ENCODE measurements around the gene PTPN6. TPM values are rescaled to one million over a fixed set of nuclear protein-coding genes. Genes with fewer than 3 reads are reported as not detected.

PTPN6 gene
- total RNA-seq, 2 donors from 2014 or later: 40.0 to 43.9 TPM

DNA sequence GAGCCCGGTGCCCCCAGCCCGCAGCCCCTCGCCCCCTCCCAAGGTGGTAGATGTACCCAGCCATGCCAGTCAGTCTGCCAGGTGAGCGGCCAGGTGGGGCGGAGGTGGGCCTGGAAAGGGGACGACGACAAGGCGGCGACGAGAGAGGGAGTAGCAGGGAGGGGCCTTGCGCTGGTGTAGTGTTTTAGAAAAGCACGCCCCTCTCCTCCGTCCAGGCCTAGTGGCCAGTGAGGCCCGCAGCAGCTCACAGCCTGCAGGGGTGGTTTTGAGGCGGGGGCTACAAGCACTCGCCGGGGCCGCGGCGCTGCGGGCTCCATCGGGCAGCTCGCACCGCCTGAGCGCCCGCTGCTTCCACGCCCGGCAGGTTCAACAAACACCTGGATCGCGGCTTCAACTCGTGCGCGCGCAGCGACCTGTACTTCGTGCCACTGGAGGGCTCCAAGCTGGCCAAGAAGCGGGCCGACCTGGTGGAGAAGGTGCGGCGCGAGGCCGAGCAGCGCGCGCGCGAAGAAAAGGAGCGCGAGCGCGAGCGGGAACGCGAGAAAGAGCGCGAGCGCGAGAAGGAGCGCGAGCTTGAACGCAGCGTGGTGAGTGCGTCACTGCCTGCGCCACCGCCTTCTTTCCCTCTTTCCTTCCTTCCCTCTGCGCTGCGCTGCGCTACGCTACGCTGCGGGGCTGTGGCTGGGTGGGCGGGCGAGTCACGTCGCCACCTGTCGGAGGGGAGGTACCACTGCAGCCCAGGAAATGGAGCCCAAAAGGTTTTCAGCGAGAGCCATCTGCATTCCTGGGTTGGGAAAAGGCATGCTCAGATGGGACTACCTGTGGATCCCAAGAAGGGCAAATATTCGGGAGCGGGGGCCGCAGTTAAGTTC is 13.4 kb upstream of the PTPN6 start:
- intact Hi-C loops (cut with DNase I, micrococcal nuclease): no loop called here
- peak; percentile 92 to 94 for DNase-seq
- ATAC-seq: peak; percentile 87

DNA sequence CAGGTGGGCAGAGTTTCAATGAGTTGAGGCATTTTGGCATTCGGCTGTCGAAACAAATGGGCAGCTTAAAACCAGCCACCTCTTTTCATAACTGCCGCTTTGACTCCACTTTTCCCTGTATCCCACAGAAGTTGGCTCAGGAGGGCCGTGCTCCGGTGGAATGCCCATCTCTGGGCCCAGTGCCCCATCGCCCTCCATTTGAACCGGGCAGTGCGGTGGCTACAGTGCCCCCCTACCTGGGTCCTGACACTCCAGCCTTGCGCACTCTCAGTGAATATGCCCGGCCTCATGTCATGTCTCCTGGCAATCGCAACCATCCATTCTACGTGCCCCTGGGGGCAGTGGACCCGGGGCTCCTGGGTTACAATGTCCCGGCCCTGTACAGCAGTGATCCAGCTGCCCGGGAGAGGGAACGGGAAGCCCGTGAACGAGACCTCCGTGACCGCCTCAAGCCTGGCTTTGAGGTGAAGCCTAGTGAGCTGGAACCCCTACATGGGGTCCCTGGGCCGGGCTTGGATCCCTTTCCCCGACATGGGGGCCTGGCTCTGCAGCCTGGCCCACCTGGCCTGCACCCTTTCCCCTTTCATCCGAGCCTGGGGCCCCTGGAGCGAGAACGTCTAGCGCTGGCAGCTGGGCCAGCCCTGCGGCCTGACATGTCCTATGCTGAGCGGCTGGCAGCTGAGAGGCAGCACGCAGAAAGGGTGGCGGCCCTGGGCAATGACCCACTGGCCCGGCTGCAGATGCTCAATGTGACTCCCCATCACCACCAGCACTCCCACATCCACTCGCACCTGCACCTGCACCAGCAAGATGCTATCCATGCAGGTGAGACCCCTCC is 12.6 kb upstream of the PTPN6 start:
- ATAC-seq (no peak), DNase-seq (no peak)
- intact Hi-C loops (cut with DNase I, micrococcal nuclease): no loop called here

DNA sequence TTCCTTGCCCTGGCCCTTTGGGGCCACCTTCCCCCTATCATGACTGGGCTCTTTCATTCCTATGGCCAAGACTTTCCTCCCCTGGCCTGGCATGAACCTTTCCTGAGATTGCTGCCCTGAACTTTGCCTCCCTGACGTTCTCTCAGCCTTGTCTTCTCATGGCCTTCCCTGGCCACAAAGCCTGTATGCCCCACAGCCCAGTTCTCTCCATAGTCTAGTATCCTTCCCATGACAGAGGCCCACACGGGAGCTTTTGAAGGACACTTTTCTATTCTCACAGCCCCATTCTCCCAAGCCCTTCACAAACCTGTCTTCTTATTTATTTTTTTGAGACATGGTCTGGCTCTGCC is 12.0 kb upstream of the PTPN6 start:
- intact Hi-C loops (cut with DNase I, micrococcal nuclease): no loop called here
- no peak for DNase-seq
- ATAC-seq: no peak

DNA sequence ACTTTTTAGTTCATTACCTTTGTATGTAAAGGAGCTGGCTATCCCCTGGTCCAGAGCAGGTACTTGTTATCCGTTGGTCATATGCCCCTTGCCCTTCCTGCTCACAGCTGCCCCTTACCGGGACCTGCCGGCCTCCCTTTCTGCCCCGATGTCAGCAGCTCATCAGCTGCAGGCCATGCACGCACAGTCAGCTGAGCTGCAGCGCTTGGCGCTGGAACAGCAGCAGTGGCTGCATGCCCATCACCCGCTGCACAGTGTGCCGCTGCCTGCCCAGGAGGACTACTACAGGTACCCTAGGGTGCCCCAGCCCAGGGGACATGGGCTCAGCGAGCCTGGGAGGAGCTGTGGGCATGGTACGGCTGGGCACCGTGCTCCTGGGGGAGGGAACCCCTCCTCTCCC is 9.9 kb upstream of the PTPN6 start:
- intact Hi-C loops (cut with DNase I, micrococcal nuclease): no loop called here
- DNase-seq: peak in 1 of 2 donors; percentile 19

DNA sequence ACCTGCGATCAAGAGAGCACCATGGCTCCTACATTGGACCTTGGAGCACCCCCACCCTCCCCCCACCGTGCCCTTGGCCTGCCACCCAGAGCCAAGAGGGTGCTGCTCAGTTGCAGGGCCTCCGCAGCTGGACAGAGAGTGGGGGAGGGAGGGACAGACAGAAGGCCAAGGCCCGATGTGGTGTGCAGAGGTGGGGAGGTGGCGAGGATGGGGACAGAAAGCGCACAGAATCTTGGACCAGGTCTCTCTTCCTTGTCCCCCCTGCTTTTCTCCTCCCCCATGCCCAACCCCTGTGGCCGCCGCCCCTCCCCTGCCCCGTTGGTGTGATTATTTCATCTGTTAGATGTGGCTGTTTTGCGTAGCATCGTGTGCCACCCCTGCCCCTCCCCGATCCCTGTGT is 9.4 kb upstream of the PTPN6 start:
- ATAC-seq (no peak), DNase-seq (peak in 1 of 2 donors; percentile 18)
- intact Hi-C loops (cut with DNase I, micrococcal nuclease): no loop called here

More for the DNA sequence above, 9.9 kb upstream of the PTPN6 start:
- no peak for ATAC-seq

DNA sequence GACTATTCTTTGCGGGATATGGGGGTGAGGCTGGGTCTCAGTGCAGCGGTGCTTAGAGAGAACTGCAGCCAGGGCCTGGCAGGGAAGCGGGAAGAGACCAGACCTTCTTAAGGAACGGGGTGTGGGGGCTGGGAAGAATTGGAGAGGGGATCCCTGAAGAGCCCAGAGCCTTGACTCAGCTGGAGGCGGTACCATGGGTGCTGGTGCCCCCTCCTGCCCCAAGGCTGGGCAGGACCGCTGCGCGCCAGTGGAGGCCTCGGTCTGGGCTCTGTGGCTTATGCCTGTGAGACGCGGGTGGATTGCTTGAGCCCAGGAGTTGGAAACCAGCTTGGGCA is 8.9 kb upstream of the PTPN6 start:
- DNase-seq: no peak
- intact Hi-C loops (cut with DNase I, micrococcal nuclease): no loop called here
- no peak for ATAC-seq

DNA sequence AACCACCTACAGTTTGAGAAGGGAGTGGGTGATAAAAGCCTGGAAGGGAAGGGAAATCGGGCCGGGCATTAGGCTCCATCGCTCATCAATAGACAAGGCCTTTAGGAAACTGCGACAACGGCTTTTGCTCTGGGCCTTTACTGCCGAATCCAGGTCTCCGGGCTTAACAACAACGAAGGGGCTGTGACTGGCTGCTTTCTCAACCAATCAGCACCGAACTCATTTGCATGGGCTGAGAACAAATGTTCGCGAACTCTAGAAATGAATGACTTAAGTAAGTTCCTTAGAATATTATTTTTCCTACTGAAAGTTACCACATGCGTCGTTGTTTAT is 7.8 kb upstream of the PTPN6 start:
- intact Hi-C loops (cut with DNase I, micrococcal nuclease): no loop called here
- ATAC-seq: peak; percentile 41
- peak; percentile 77 to 90 for DNase-seq

DNA sequence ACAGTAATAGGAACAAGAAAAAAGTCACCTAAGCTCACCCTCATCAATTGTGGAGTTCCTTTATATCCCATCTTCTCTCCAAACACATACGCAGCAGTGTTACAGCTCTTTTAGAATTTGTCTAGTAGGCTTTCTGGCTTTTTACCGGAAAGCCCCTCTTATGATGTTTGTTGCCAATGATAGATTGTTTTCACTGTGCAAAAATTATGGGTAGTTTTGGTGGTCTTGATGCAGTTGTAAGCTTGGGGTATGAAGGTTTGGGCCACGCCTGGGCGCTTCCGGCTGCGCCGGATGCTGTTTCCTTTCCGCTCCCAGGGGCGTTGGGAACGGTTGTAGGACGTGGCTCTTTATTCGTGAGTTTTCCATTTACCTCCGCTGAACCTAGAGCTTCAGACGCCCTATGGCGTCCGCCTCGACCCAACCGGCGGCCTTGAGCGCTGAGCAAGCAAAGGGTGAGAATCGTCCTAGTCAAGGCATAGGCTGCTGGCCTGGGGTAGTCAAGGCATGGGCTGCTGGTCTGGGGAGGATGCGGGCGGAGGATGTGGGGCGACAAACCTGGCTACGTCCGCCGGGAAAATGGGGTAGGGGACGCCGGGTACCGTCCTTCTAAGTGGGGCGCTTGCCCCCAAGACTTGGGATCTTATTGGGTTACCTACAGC is 7.3 kb upstream of the PTPN6 start, which contains the start of the genes C12orf57 and RNU7-1:
Gene C12orf57 (plus strand): TSS at position 301 of the 659 bp plus-strand sequence. CDS start 100 bp downstream, at position 401.
Gene RNU7-1 (plus strand): TSS at position 95 of the 659 bp plus-strand sequence.
- DNase-seq (peak; percentile 80), ATAC-seq (peak; percentile 44)
- intact Hi-C loops (cut with DNase I, micrococcal nuclease): no loop called here

DNA sequence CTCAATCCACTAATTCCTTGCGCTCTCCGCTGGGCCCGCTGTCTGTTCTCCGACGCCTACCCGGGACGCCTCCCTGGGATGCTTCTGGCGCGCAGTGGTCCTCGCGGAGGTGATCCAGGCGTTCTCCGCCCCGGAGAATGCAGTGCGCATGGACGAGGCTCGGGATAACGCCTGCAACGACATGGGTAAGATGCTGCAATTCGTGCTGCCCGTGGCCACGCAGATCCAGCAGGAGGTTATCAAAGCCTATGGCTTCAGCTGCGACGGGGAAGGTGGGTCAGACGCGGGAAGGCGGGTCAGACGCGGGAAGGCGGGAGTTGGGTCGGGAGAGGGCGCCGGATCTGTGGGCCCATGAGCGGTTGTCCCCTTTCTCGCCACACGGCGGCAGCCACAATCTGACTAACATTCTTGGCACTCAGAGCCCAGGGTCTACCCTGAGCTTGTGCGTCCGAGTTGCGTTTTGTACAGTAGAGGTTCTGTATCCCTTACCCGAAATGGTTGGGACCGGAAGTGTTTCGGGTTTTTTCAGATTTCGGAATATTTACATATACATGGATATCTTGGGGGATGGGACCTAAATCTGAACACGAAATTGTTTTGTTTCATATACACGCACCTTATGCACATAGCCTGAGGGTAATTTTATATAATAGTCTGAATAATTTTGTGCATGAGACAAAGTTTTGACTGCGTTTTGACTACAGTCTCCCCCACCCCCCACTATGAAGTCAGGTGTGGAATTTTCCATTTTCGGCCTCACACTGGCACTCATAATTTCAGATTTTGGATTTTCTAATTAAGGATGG is 6.6 kb upstream of the PTPN6 start:
- intact Hi-C loops (cut with DNase I, micrococcal nuclease): no loop called here

DNA sequence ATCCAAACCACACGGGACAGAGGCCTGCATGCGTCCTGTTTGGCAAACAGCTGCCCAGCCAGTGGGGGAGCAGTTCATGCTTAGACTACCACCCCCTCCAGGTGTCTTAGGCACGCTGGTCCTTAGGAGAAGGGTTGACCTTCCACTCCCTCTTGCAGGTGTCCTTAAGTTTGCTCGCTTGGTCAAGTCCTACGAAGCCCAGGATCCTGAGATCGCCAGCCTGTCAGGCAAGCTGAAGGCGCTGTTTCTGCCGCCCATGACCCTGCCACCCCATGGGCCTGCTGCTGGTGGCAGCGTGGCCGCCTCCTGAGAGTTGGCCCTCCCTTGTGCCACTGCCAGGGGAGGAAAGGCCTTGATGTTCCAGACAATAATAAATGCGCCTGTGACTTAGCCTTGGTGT is 5.5 kb upstream of the PTPN6 start:
- no peak for ATAC-seq
- intact Hi-C loops (cut with DNase I, micrococcal nuclease): no loop called here
- DNase-seq: no peak

More for the DNA sequence above, 6.6 kb upstream of the PTPN6 start:
- DNase-seq (peak; percentile 95), ATAC-seq (peak; percentile 56)

DNA sequence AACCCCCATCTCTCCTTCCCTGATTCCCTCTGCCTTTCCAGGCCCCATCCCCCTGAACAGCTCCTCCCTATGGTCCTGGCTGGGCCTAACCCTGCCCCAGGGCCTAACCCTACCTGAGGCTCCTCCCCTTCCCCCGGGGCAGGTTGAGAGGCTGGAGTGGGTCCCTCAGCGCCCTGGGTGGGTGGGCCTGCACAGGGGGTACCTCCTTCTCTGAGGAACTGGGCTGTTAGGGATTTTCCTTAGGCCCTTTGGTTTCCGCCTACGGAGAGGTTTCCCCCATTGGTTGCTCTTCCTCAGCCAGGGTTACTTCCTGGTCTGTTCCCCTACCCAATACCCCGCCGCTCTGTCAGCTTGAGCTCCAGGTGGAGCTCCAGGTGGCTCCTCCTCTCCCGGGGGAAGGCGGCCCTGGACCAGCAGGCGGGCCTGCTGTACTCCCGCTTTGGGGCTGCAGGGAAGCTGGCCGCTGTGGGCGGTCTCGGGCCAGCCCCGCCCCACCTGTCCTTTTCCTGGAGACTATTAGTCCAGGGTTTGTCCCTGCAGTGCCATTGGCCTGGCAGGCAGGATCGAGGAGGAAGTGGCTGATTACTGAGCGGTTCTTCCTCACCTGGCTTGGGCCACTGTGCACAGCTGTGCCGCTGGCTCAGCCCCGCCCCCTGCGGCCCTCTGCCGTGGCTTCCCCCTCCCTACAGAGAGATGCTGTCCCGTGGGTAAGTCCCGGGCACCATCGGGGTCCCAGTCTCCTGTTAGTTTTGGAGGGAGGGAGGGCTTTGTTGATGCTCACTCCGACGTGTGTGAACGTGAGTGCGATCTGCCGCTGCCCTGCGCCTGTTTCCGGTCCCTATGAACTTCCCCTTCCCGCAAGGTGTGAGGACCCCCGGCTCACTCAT is 4.9 kb upstream of the PTPN6 start:
- ATAC-seq (peak; percentile 73), DNase-seq (peak; percentile 92 to 96)
- intact Hi-C loops (cut with DNase I, micrococcal nuclease): no loop called here

DNA sequence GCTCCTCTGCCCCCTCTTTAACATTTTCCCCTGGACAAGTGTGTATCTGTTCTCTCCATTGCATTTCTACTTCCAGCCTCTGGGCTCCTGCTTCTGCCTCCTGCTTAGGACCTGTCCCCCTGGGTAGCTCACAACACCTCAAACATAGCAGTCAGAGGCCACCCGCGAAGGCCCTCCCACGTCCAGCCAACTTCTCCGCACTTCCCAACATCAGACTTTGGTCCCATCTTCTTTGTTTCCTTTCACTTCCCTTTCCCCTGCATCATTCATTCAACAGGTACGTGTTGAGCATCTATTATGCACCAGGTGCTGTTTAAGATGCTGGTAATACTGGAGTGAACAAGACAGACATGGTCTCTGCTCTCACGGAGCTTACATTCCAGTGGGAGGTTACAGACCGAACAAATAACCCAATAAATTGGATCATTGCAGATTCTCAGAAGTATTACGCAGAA is 4.2 kb upstream of the PTPN6 start:
- intact Hi-C loops (cut with DNase I, micrococcal nuclease): no loop called here
- no peak for DNase-seq
- ATAC-seq: no peak

DNA sequence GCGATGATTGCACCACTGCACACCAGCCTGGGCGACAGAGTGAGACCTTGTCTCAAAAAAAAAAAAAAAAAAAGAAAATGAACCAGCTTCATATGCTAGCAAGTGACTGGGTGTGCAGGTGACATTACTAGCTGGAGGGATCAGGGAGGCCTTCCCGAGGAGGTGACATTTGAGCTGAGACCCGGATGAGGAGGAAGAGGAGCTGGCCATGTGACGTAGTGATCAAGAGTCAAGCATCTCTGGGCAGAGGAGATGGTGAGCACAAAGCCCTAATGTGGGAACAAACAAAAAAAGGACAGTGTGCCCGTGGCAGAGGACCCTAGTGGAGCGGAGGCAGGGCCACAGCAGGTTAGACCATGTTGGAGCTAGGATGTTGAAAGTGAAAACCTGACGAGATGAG is 3.5 kb upstream of the PTPN6 start:
- intact Hi-C loops (cut with DNase I, micrococcal nuclease): no loop called here
- ATAC-seq (no peak), DNase-seq (no peak)

DNA sequence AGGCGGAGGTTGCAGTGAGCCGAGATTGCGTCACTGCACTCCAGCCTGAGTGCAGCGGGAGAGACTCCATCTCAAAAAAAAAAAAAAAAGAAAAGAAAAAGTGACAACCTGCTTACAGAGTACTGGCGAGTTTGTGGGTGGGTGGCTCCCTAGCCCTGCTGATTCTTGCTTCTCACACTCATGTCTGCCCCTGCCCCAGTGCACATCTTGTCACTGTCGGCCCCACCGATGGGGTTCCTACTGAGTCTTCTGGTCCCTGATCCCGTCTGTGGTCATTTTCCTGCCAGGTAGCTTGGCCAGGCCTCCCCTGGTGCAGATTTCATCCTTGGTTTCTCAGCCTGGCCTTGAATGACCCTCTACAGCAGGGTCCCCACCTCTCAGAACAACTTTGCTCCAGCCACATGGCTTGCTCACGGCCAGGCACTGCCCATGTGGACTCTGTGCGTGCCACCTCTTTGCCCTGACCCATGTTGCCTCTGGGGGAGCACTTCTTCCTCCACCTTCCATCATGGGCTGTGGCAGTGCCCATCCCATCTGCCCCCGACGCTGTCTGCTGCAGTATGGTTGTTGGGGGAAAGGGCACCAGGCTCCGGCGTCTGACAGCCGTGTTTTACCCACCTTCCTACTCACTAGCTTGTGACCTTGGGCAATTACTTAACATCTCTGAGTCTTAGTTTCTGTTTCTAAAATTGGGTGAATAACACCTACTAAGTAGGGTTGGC is 2.1 kb upstream of the PTPN6 start:
- intact Hi-C loops (cut with DNase I, micrococcal nuclease): no loop called here
- ATAC-seq (no peak), DNase-seq (no peak)

DNA sequence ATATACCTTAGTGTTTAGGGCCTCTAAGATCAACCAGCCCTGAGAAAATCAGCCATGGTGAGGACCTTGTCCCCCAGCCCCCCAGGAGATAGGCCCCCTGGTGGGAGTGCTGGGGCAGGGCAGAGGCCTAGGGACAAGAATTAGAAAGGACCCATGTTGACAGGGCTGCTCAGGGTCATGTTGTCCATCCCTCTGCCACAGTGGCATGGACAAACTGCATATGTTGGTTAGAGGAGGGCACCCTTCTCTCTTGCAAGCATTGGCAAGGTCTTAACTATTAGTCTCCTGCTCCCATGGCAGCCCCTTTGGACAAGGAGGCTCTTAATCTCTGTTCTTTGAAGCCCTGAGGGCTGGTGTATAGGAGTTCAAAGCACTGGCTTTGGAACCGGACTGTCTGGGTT is 755 bp upstream of the PTPN6 start:
- no peak for ATAC-seq
- no peak for DNase-seq
- intact Hi-C loops (cut with DNase I, micrococcal nuclease): loop anchor here in 1 of 2 donors (10.0 kb wide), 1 partner anchor 154 kb away; the partner anchor contains the start of gene C1RL

DNA sequence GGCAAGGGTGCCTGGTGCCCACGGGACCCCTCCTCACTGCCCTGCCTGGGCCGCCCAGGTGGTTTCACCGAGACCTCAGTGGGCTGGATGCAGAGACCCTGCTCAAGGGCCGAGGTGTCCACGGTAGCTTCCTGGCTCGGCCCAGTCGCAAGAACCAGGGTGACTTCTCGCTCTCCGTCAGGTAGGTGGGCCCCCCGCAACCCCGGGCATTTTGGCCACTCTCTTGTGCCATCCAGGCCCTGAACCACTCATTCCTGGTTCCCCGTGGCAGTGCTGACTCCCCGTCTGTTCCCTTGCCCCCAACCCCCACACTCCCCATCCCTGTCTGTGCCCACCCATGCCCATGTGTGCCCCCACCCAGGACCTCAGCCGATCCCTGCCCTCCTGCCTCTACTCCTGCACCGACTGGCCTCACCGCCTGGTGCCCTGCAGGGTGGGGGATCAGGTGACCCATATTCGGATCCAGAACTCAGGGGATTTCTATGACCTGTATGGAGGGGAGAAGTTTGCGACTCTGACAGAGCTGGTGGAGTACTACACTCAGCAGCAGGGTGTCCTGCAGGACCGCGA is 480 bp downstream of the PTPN6 start:
- peak in 1 of 2 donors; percentile 23 for DNase-seq
- ATAC-seq: no peak
- intact Hi-C loops (cut with DNase I, micrococcal nuclease): loop anchor here in 1 of 2 donors (10.0 kb wide), 1 partner anchor 153 kb away; the partner anchor contains the start of gene C1RL
